H9 (cell line): Measurements from ENCODE around the gene TBCEL. TPM values are rescaled to one million over a fixed set of nuclear protein-coding genes. Genes with fewer than 3 reads are reported as not detected.
A peak's percentile ranks its signal among the peaks of the same experiment; 100 is the strongest.

Experiments used
- DNase-seq: peaks from one replicate; pipeline ENCODE4 v3.0.0-alpha.2; 2017
- H2AFZ ChIP-seq: one replicate; pipeline ENCODE4 v1.6.1; 2013; ENCODE audit warnings: mild to moderate bottlenecking, low read length, control low read depth, moderate library complexity
- H2AK5ac ChIP-seq: 2 replicates; pipeline ENCODE4 v1.6.1; 2013; ENCODE audit warnings: low read length, control low read depth, mixed read lengths; ENCODE audit not compliant: insufficient read length
- H2BK120ac ChIP-seq: one replicate; pipeline ENCODE4 v1.6.1; 2013; ENCODE audit warnings: low read depth, mild to moderate bottlenecking, low read length, control low read depth, inconsistent platforms; ENCODE audit not compliant: poor library complexity, severe bottlenecking
- H2BK12ac ChIP-seq: 2 replicates; pipeline ENCODE4 v1.6.1; 2013; ENCODE audit warnings: low read length, control low read depth, mixed read lengths, low read depth; ENCODE audit not compliant: insufficient read length
- H2BK15ac ChIP-seq: 2 replicates; pipeline ENCODE4 v1.6.1; 2013; ENCODE audit warnings: low read depth, low read length, control low read depth
- H2BK20ac ChIP-seq: one replicate; pipeline ENCODE4 v1.6.1; 2013; ENCODE audit warnings: low read depth, mild to moderate bottlenecking, low read length, control low read depth, inconsistent platforms; ENCODE audit not compliant: poor library complexity, severe bottlenecking
- H2BK5ac ChIP-seq: 2 replicates; pipeline ENCODE4 v1.6.1; 2013; ENCODE audit warnings: low read length, control low read depth, mixed read lengths; ENCODE audit not compliant: insufficient read length
- H3K14ac ChIP-seq: 2 replicates; pipeline ENCODE4 v1.6.1; 2013; ENCODE audit warnings: low read length, control low read depth; ENCODE audit not compliant: insufficient read depth
- H3K18ac ChIP-seq: 2 replicates; pipeline ENCODE4 v1.6.1; 2013; ENCODE audit warnings: low read depth, mild to moderate bottlenecking, mixed read lengths, low read length, control low read depth; ENCODE audit not compliant: insufficient read length
- H3K23ac ChIP-seq: 2 replicates; pipeline ENCODE4 v1.6.1; 2013; ENCODE audit warnings: low read length, control low read depth, mixed read lengths, low read depth; ENCODE audit not compliant: insufficient read length
- H3K23me2 ChIP-seq: 2 replicates; pipeline ENCODE4 v1.6.1; 2013; ENCODE audit warnings: low read depth, mild to moderate bottlenecking, mixed read lengths, low read length, control low read depth; ENCODE audit not compliant: insufficient read length, poor library complexity, severe bottlenecking
- H3K27ac ChIP-seq: 2 replicates; pipeline ENCODE4 v1.5.1; 2013; ENCODE audit warnings: low read length, control low read depth, mixed read lengths, low read depth; ENCODE audit not compliant: insufficient read length
- H3K27me3 ChIP-seq: 2 replicates; pipeline ENCODE4 v1.6.1; 2013; ENCODE audit warnings: low read length, control low read depth, inconsistent platforms; ENCODE audit not compliant: insufficient read depth
- H3K4ac ChIP-seq: 2 replicates; pipeline ENCODE4 v1.6.1; 2013; ENCODE audit warnings: low read depth, mild to moderate bottlenecking, control low read depth, inconsistent platforms, low read length, moderate library complexity
- H3K4me1 ChIP-seq: 2 replicates; pipeline ENCODE4 v1.6.1; 2013; ENCODE audit warnings: low read length, control low read depth, inconsistent platforms; ENCODE audit not compliant: insufficient read depth
- H3K4me2 ChIP-seq: 2 replicates; pipeline ENCODE4 v1.6.1; 2013; ENCODE audit warnings: low read length, control low read depth, mixed read lengths; ENCODE audit not compliant: insufficient read length, insufficient read depth
- H3K56ac ChIP-seq: 2 replicates; pipeline ENCODE4 v1.6.1; 2013; ENCODE audit warnings: low read depth, mild to moderate bottlenecking, mixed read lengths, low read length, control low read depth; ENCODE audit not compliant: insufficient read length
- H3K79me1 ChIP-seq: 2 replicates; pipeline ENCODE4 v1.6.1; 2013; ENCODE audit warnings: low read depth, mild to moderate bottlenecking, moderate library complexity, low read length, control low read depth, inconsistent platforms; ENCODE audit not compliant: insufficient read depth, poor library complexity, severe bottlenecking
- H3K79me2 ChIP-seq: 2 replicates; pipeline ENCODE4 v1.6.1; 2013; ENCODE audit warnings: low read length, control low read depth, inconsistent platforms; ENCODE audit not compliant: insufficient read depth
- H3K9ac ChIP-seq: 2 replicates; pipeline ENCODE4 v1.6.1; 2013; ENCODE audit warnings: low read length, control low read depth, mixed read lengths; ENCODE audit not compliant: insufficient read length; ENCODE audit errors: extremely low read depth
- H3K9me3 ChIP-seq: one replicate; pipeline ENCODE4 v1.6.1; 2013; ENCODE audit warnings: low read depth, low read length, inconsistent platforms; ENCODE audit not compliant: control insufficient read depth
- H3T11ph ChIP-seq: one replicate; pipeline ENCODE4 v1.6.1; 2013; ENCODE audit warnings: mild to moderate bottlenecking, low read length, control low read depth, inconsistent platforms
- H4K20me1 ChIP-seq: one replicate; pipeline ENCODE4 v1.6.1; 2013; ENCODE audit not compliant: control insufficient read depth, insufficient read length, insufficient read depth
- H4K5ac ChIP-seq: 2 replicates; pipeline ENCODE4 v1.6.1; 2013; ENCODE audit warnings: low read depth, mild to moderate bottlenecking, mixed read lengths, low read length, control low read depth; ENCODE audit not compliant: insufficient read length
- H4K8ac ChIP-seq: replicated peaks from 2 replicates; pipeline ENCODE4 v1.6.1; 2013; ENCODE audit warnings: low read length, control low read depth, mixed read lengths, low read depth; ENCODE audit not compliant: insufficient read length
- H4K91ac ChIP-seq: 2 replicates; pipeline ENCODE4 v1.6.1; 2013; ENCODE audit warnings: low read depth, mild to moderate bottlenecking, moderate library complexity, mixed read lengths, low read length, control low read depth; ENCODE audit not compliant: insufficient read length
- H3K27ac Mint-ChIP-seq, 3 experiments: 2 replicates in 2 of 3; 3 replicates in 1 of 3; pipeline ENCODE4 v1.8.0; 2020 to 2021; ENCODE audit warnings: mixed read lengths in 3 of 3, mild to moderate bottlenecking in 1 of 3, moderate library complexity in 1 of 3
- H3K27me3 Mint-ChIP-seq: 2 replicates; pipeline ENCODE4 v1.8.0; 2021; ENCODE audit warnings: low read depth, mild to moderate bottlenecking, moderate library complexity, mixed read lengths
- H3K36me3 Mint-ChIP-seq, 3 experiments: 2 replicates in 2 of 3; 3 replicates in 1 of 3; pipeline ENCODE4 v1.8.0; 2020 to 2021; ENCODE audit warnings: low read depth in 3 of 3, mixed read lengths in 3 of 3; ENCODE audit not compliant: insufficient read depth in 1 of 3
- H3K4me1 Mint-ChIP-seq, 2 experiments: 2 replicates each; pipeline ENCODE4 v1.8.0; 2020; ENCODE audit warnings: mixed read lengths in 2 of 2
- H3K4me3 Mint-ChIP-seq, 2 experiments: 2 replicates in 1 of 2; 3 replicates in 1 of 2; pipeline ENCODE4 v1.8.0; 2020 to 2021; ENCODE audit warnings: mild to moderate bottlenecking in 2 of 2, mixed read lengths in 2 of 2, moderate library complexity in 1 of 2
- H3K9me3 Mint-ChIP-seq, 2 experiments: 2 replicates in 1 of 2; 3 replicates in 1 of 2; pipeline ENCODE4 v1.8.0; 2020; ENCODE audit warnings: mild to moderate bottlenecking in 2 of 2, mixed read lengths in 2 of 2, moderate library complexity in 1 of 2
- WGBS: extraction: QIAGEN DNeasy Blood & Tissue Kit; methylation state at CpG from one replicate; pipeline ENCODE4 v1.1.7; 2013; ENCODE audit warnings: missing lambda C conversion rate, low lambda C conversion rate, mixed read lengths; ENCODE audit not compliant: insufficient read length; ENCODE audit errors: extremely low coverage; 5-methylcytosine and 5-hydroxymethylcytosine counted together
- total RNA-seq: library from RNA; stranded (reverse); gene quantifications from 2 replicates; pipeline ENCODE4 v1.2.1, GENCODE V29; 2021
- TF ChIP-seq, protein P1 (sequence below): fragments of 200-600 bp; sonication (generic); conservative IDR thresholded peaks from 3 replicates; pipeline ENCODE4 v1.8.0; 2021; ENCODE audit warnings: antibody characterized with exemption, mild to moderate bottlenecking

The TBCEL gene
- total RNA-seq, 1 experiment from 2014 or later: 17.3 TPM

DNA sequence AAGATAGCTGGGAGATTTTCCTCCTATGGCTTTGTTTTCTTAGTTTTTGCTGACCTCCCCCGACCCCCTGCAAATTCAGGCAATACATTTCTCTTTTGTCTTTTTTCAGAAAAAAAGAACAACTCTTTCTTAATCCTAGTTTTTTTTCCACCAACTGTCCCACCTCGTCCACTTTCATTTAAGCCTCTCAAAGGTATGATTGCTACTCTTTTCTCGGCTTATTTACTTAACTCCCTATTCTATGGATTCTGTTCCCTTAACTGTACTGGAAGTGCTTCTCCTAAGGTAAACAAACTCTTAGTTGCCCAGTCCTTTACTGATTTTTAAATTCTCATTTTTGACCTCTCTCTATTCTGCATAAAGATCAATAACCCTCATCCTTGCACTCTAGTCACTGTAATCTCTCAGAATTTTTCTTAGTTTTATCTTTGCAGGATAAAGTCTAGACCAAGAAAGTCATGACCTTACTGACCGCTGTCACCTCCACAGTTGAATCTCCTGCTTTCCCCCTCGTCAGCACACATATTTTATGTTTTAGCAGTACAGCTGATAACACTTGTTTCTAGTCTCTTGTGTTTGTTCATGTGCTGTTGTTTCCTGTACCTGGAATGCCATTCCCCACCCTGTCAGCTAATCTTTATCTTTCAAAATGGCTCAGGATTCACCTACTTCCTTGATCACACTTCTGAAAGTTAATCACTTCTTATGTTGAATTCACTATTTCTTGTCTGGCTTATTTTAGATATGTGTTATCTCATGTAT is 14.9 kb downstream of the TBCEL start:
- Histone ChIP-seq H3K14ac (no peak overlapping the region), H2BK5ac (no peak overlapping the region), H3K18ac (no peak overlapping the region), H3K23ac (peak overlapping the region; percentile 60), H4K5ac (no peak overlapping the region), H3K4me1 (peaks cover 11% of the 10 kb centered on the region; the same call in 1 of the 2 replicates), H4K20me1 (no peaks in the 10 kb centered on the region), H3K9me3 (no peaks in the 10 kb centered on the region), H4K8ac (no peak overlapping the region), H4K91ac (no peak overlapping the region), H3K56ac (no peak overlapping the region), H3K4me2 (no peak overlapping the region), H2BK15ac (no peak overlapping the region), H3T11ph (no peak overlapping the region), H3K79me1 (no peaks in the 10 kb centered on the region), H2AK5ac (no peak overlapping the region), H3K4ac (no peak overlapping the region), H2BK20ac (no peak overlapping the region), H3K79me2 (peaks cover 2% of the 10 kb centered on the region; the same call in 1 of the 2 replicates), H3K27me3 (no peaks in the 10 kb centered on the region), H2AFZ (no peak overlapping the region), H2BK12ac (no peak overlapping the region), H3K27ac (peak overlapping the region; percentile 58), H2BK120ac (no peak overlapping the region), H3K9ac (no peak overlapping the region), H3K23me2 (no peaks in the 10 kb centered on the region)
- DNase-seq: no peak
- no peaks in the 10 kb centered on the region for H3K9me3 Mint-ChIP-seq
- no CpG with 5 or more reads among the region's 5 CpGs for WGBS
- no peak overlapping the region for H3K4me3 Mint-ChIP-seq
- TF ChIP-seq, protein P1, sequence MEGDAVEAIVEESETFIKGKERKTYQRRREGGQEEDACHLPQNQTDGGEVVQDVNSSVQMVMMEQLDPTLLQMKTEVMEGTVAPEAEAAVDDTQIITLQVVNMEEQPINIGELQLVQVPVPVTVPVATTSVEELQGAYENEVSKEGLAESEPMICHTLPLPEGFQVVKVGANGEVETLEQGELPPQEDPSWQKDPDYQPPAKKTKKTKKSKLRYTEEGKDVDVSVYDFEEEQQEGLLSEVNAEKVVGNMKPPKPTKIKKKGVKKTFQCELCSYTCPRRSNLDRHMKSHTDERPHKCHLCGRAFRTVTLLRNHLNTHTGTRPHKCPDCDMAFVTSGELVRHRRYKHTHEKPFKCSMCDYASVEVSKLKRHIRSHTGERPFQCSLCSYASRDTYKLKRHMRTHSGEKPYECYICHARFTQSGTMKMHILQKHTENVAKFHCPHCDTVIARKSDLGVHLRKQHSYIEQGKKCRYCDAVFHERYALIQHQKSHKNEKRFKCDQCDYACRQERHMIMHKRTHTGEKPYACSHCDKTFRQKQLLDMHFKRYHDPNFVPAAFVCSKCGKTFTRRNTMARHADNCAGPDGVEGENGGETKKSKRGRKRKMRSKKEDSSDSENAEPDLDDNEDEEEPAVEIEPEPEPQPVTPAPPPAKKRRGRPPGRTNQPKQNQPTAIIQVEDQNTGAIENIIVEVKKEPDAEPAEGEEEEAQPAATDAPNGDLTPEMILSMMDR: no peak
- H3K27ac Mint-ChIP-seq: peak overlapping the region; percentile 12 to 80 (median 49); a peak in 6 of 7 replicates
- H3K4me1 Mint-ChIP-seq: peaks cover 44 to 49% of the 10 kb centered on the region in 2 experiments
- H3K36me3 Mint-ChIP-seq: no peaks in the 10 kb centered on the region
- no peaks in the 10 kb centered on the region for H3K27me3 Mint-ChIP-seq
